Endothelial cell of umbilical vein (primary cell): Measurements from ENCODE around the gene PFDN5. TPM values are rescaled to one million over a fixed set of nuclear protein-coding genes. Genes with fewer than 3 reads are reported as not detected.

Source experiments
- BruUV-seq: library from RNA; stranded (reverse); fragments of 400-500 nt; replicated peaks from 2 replicates; lab custom pipeline; 2021; lab: Mats Ljungman, UMichigan
- CTCF ChIA-PET: fragments of 300-600, 350-600 bp; sonication (Branson Sonifier 250); formaldehyde crosslinking; loops from one replicate; lab custom pipeline; 2021; ENCODE audit warnings: antibody characterized with exemption, inconsistent platforms; lab: Charles Lee
- POLR2A ChIA-PET: fragments of 300-600, 350-600 bp; sonication (Branson Sonifier 250); formaldehyde crosslinking; loops from one replicate; lab custom pipeline; 2021; ENCODE audit warnings: antibody characterized with exemption, inconsistent platforms; lab: Charles Lee
- DNase-seq: peaks from one replicate; pipeline ENCODE4 v3.0.0-alpha.2; 2011; ENCODE audit warnings: low read depth, low spot score
- FAIRE-seq: peaks from 2 replicates; lab custom pipeline; 2011; peaks lifted over from hg19 to GRCh38; lab: Jason Lieb, UNC
- H2AFZ ChIP-seq: 2 replicates; pipeline ENCODE4 v1.6.0; 2012; ENCODE audit warnings: low read depth, low read length, control low read depth, inconsistent platforms
- H3K27ac ChIP-seq: 2 replicates; pipeline ENCODE4 v1.5.1; 2011; ENCODE audit warnings: low read depth, mild to moderate bottlenecking, control low read depth, low read length, moderate library complexity; ENCODE audit not compliant: insufficient read depth
- H3K27me3 ChIP-seq, 2 experiments: 2 replicates each; pipeline versions ENCODE4 v1.6.0 to v1.6.1; 2011; ENCODE audit warnings: low read length in 2 of 2, mixed read lengths in 1 of 2; ENCODE audit not compliant: control insufficient read depth in 2 of 2, insufficient read depth in 2 of 2
- H3K36me3 ChIP-seq, 2 experiments: 2 replicates in 1 of 2; 3 replicates in 1 of 2; pipeline ENCODE4 v1.5.1; 2011; ENCODE audit warnings: low read length in 2 of 2, mild to moderate bottlenecking in 1 of 2, moderate library complexity in 1 of 2; ENCODE audit not compliant: control insufficient read depth in 2 of 2, insufficient read depth in 2 of 2; ENCODE audit errors: extremely low read depth in 1 of 2
- H3K4me1 ChIP-seq: 3 replicates; pipeline ENCODE4 v1.5.1; 2011; ENCODE audit warnings: mild to moderate bottlenecking, low read length; ENCODE audit not compliant: control insufficient read depth, insufficient read depth; ENCODE audit errors: extremely low read depth
- H3K4me2 ChIP-seq: 2 replicates; pipeline ENCODE4 v1.6.1; 2011; ENCODE audit warnings: low read length, control low read depth, mixed read lengths; ENCODE audit not compliant: insufficient read depth
- H3K4me3 ChIP-seq, 3 experiments: fragments of 200-600 bp in 1 of 3; sonication (generic), shearing (Covaris generic) in 1 of 3; replicated peaks in 1 of 3; 2 replicates each; pipeline ENCODE4 v1.5.1; 2011 to 2016; ENCODE audit warnings: control low read depth in 3 of 3, low read length in 3 of 3, mild to moderate bottlenecking in 2 of 3, inconsistent platforms in 1 of 3, low read depth in 1 of 3, moderate library complexity in 1 of 3; ENCODE audit not compliant: insufficient read depth in 1 of 3
- H3K79me2 ChIP-seq: 2 replicates; pipeline ENCODE4 v1.6.0; 2012; ENCODE audit warnings: low read length, inconsistent platforms; ENCODE audit not compliant: control insufficient read depth, insufficient read depth
- H3K9ac ChIP-seq: replicated peaks from 2 replicates; pipeline ENCODE3; 2011; ENCODE audit warnings: low read length, control low read depth; ENCODE audit not compliant: insufficient read depth; ENCODE audit errors: extremely low read depth
- H3K9me1 ChIP-seq: replicated peaks from 3 replicates; pipeline ENCODE4 v1.6.0; 2011; ENCODE audit warnings: mild to moderate bottlenecking, low read length; ENCODE audit not compliant: control insufficient read depth, insufficient read depth; ENCODE audit errors: extremely low read depth
- H3K9me3 ChIP-seq: replicated peaks from 2 replicates; pipeline ENCODE4 v1.5.1; 2012; ENCODE audit warnings: low read length, inconsistent platforms; ENCODE audit not compliant: control insufficient read depth, insufficient read depth
- H4K20me1 ChIP-seq: replicated peaks from 2 replicates; pipeline ENCODE3; 2011; ENCODE audit warnings: mild to moderate bottlenecking, low read length; ENCODE audit not compliant: control insufficient read depth, insufficient read depth; ENCODE audit errors: extremely low read depth
- CTCF ChIP-seq, 2 donors: IDR thresholded peaks; 1 replicate in 1 of 2; 2 replicates in 1 of 2; pipeline ENCODE4 v1.5.1; 2011; ENCODE audit warnings: low read length in 2 of 2, mild to moderate bottlenecking in 2 of 2, moderate library complexity in 2 of 2, control low read depth in 1 of 2, inconsistent platforms in 1 of 2, low read depth in 1 of 2; ENCODE audit not compliant: insufficient read depth in 1 of 2; ENCODE audit errors: extremely low read depth in 1 of 2
- EZH2 ChIP-seq: IDR thresholded peaks from 2 replicates; pipeline ENCODE4 v1.6.1; 2012; ENCODE audit warnings: borderline replicate concordance, low read depth, mild to moderate bottlenecking, moderate library complexity, low read length, inconsistent platforms; ENCODE audit not compliant: severe bottlenecking
- FOS ChIP-seq: IDR thresholded peaks from 2 replicates; pipeline ENCODE4 v1.6.1; 2011; ENCODE audit warnings: mild to moderate bottlenecking, low read length, moderate library complexity, borderline replicate concordance; ENCODE audit not compliant: insufficient read depth
- GATA2 ChIP-seq: IDR thresholded peaks from 2 replicates; pipeline ENCODE4 v1.7.0; 2011; ENCODE audit warnings: low read depth, mild to moderate bottlenecking, moderate library complexity, mixed read lengths, low read length; ENCODE audit not compliant: insufficient read length, insufficient read depth
- JUN ChIP-seq: IDR thresholded peaks from 2 replicates; pipeline ENCODE4 v1.6.1; 2011; ENCODE audit warnings: borderline replicate concordance, low read depth; ENCODE audit not compliant: insufficient read length, insufficient read depth
- MAX ChIP-seq: IDR thresholded peaks from 2 replicates; pipeline ENCODE4 v1.6.1; 2011; ENCODE audit not compliant: insufficient read depth, insufficient read length
- MYC ChIP-seq: IDR thresholded peaks from one replicate; pipeline ENCODE4 v1.6.1; 2011; ENCODE audit warnings: mild to moderate bottlenecking, low read depth, low read length
- POLR2A ChIP-seq: IDR thresholded peaks from 2 replicates; pipeline ENCODE4 v1.6.1; 2012; ENCODE audit warnings: low read depth, mild to moderate bottlenecking, control low read depth, low read length
- POLR2AphosphoS5 ChIP-seq: IDR thresholded peaks from 2 replicates; pipeline ENCODE4 v1.6.1; 2012; ENCODE audit warnings: low read depth, mild to moderate bottlenecking, control low read depth, low read length, moderate library complexity; ENCODE audit not compliant: insufficient read depth
- dilution Hi-C: fragments of 300-500 bp; cut with MboI; formaldehyde crosslinking; loops from one replicate; pipeline ENCODE4 v1.15.0; 2019; ENCODE audit warnings: low sequenced_read_pairs; ENCODE audit not compliant: extremely low pct_ligation_motif_present
- intact Hi-C: fragments of 100-400 bp; cut with micrococcal nuclease; formaldehyde crosslinking; loops from one replicate; pipeline ENCODE4 v1.10.0; 2022
- polyA plus RNA-seq, 4 experiments: library from polyadenylated mRNA; depleted of rRNA in 3 of 4; stranded (reverse) in 3 of 4; unstranded in 1 of 4; fragments of >200 nt; gene quantifications; 2 replicates each; pipeline versions ENCODE4 v1.2.1 to v1.2.3, GENCODE V29; 2011 to 2012; ENCODE audit warnings: missing spikeins in 1 of 4
- total RNA-seq: library from RNA; stranded (reverse); gene quantifications from 2 replicates; pipeline ENCODE4 v1.2.3, GENCODE V29; 2021

Gene PFDN5
- total and polyA plus RNA-seq, 2 donors (not counting 3 experiments of a cell fraction or from before 2014, with no cell fraction given) = 301 to 745 TPM

GRCh38 chr12:53300187-53300586 is 4.8 kb downstream of the PFDN5 start:
- intact Hi-C loops = no loop called here
- H3K4me3 ChIP-seq = peak overlapping the region; percentile 8 to 65 (median 57)
- H3K27me3 ChIP-seq = no peaks in the 10 kb centered on the region
- H3K36me3 ChIP-seq = peaks cover 3 to 12% of the 10 kb centered on the region in 2 experiments
- ChIA-PET CTCF (interaction anchor here (0.7 to 5.1 kb wide), 8 partner anchors 10 to 208 kb away, joined by 3 to 49 read pairs (median 5); partner anchors contain the start of gene AAAS), POLR2A (interaction anchor here (1.0 kb wide), 1 partner anchor 8 kb away, joined by 4 read pairs; no protein-coding TSS in a partner anchor)
- H3K9ac ChIP-seq = peak overlapping the region; percentile 46
- DNase-seq (peak; percentile 9), FAIRE-seq (peak; percentile 35)
- H3K79me2 ChIP-seq = peaks cover 32% of the 10 kb centered on the region
- H3K27ac ChIP-seq = peak overlapping the region; percentile 9
- TF ChIP-seq FOS = no peak
- peak overlapping the region; percentile 72 for H3K4me2 ChIP-seq
- dilution Hi-C loops = no loop called here
- BruUV-seq = no TSS peak
- H3K9me1 ChIP-seq = no peaks in the 10 kb centered on the region
- peaks cover 30% of the 10 kb centered on the region for H3K4me1 ChIP-seq
- peak overlapping the region; percentile 0 for H2AFZ ChIP-seq
- H4K20me1 ChIP-seq = no peaks in the 10 kb centered on the region
- H3K9me3 ChIP-seq = no peaks in the 10 kb centered on the region

- TF ChIP-seq EZH2 = no peak
- TF ChIP-seq GATA2 = no peak
- TF ChIP-seq MYC = no peak
- no peak for TF ChIP-seq MAX
- no peak for TF ChIP-seq CTCF (IDR thresholded peaks at IDR 0.05; ENCODE audit: extremely low read depth in 1 of 2, insufficient read depth in 1 of 2, low read depth in 1 of 2, low read length in 2 of 2)
- no peak for TF ChIP-seq POLR2AphosphoS5
- TF ChIP-seq JUN = no peak
- no peak for TF ChIP-seq FOS
- no peak for TF ChIP-seq POLR2A
- H3K4me2 ChIP-seq = no peak overlapping the region
- H3K79me2 ChIP-seq = peaks cover 10% of the 10 kb centered on the region
These were observed 7.6 kb downstream of the PFDN5 start for GRCh38 chr12:53302903-53303302.

More at GRCh38 chr12:53302903-53303302, 7.6 kb downstream of the PFDN5 start:
- no TSS peak for BruUV-seq
- FAIRE-seq = no peak
- H4K20me1 ChIP-seq = no peaks in the 10 kb centered on the region
- H3K27me3 ChIP-seq = no peaks in the 10 kb centered on the region
- H3K4me1 ChIP-seq = peaks cover 19% of the 10 kb centered on the region
- ChIA-PET POLR2A (no interaction called here), CTCF (interaction anchor here (0.6 kb wide), 1 partner anchor 18 kb away, joined by 3 read pairs; the partner anchor contains the start of gene AAAS)
- dilution Hi-C loops = no loop called here
- no peak overlapping the region for H3K9ac ChIP-seq
- peaks cover 7 to 26% of the 10 kb centered on the region in 2 experiments for H3K36me3 ChIP-seq
- H3K27ac ChIP-seq = no peak overlapping the region
- H2AFZ ChIP-seq = no peak overlapping the region
- H3K4me3 ChIP-seq = no peak overlapping the region
- intact Hi-C loops = loop anchor here (1.0 kb wide), 1 partner anchor 27 kb away; no protein-coding TSS in a partner anchor
- no peaks in the 10 kb centered on the region for H3K9me3 ChIP-seq
- H3K9me1 ChIP-seq = no peaks in the 10 kb centered on the region
- DNase-seq = no peak
